OCI-LY7 (cell line): ENCODE results near the gene NMT1. TPM values are rescaled to one million over a fixed set of nuclear protein-coding genes. Genes with fewer than 3 reads are reported as not detected.

Experiments
- BruUV-seq: library from RNA; stranded (reverse); fragments of 400-500 nt; replicated peaks from 2 replicates; lab custom pipeline; 2021; lab: Mats Ljungman, UMichigan
- CTCF ChIA-PET: fragments of 300-600 bp; sonication (Branson Sonifier 250); formaldehyde crosslinking; loops from one replicate; lab custom pipeline; 2022; ENCODE audit warnings: antibody characterized with exemption; ENCODE audit not compliant: unreplicated experiment; lab: Charles Lee
- POLR2A ChIA-PET: fragments of 300-600 bp; sonication (Branson Sonifier 250); formaldehyde crosslinking; loops from one replicate; lab custom pipeline; 2022; ENCODE audit warnings: antibody characterized with exemption; lab: Charles Lee
- DNase-seq: peaks from one replicate; pipeline ENCODE4 v3.0.0-alpha.2; 2015; ENCODE audit warnings: low spot score
- H2AFZ ChIP-seq: fragments of 200-600 bp; sonication (generic), shearing (Covaris generic); 2 replicates; pipeline ENCODE4 v1.6.1; 2014; ENCODE audit warnings: mild to moderate bottlenecking, antibody characterized with exemption, low read length, moderate library complexity
- H3K27ac ChIP-seq: fragments of 200-600 bp; sonication (generic); 2 replicates; pipeline ENCODE4 v1.5.1; 2014; ENCODE audit warnings: mixed run types, low read depth, mild to moderate bottlenecking, moderate library complexity, low read length, inconsistent platforms; ENCODE audit not compliant: poor library complexity, severe bottlenecking
- H3K36me3 ChIP-seq: fragments of 200-600 bp; sonication (generic); 2 replicates; pipeline ENCODE4 v1.6.1; 2014; ENCODE audit warnings: mild to moderate bottlenecking, antibody characterized with exemption, low read length, moderate library complexity, mixed read lengths; ENCODE audit not compliant: insufficient read depth
- H3K4me1 ChIP-seq: fragments of 200-600 bp; sonication (generic); 2 replicates; pipeline ENCODE4 v1.5.1; 2014; ENCODE audit warnings: mild to moderate bottlenecking, low read length; ENCODE audit not compliant: insufficient read depth, poor library complexity, severe bottlenecking
- H3K4me2 ChIP-seq: fragments of 200-600 bp; sonication (generic); 2 replicates; pipeline ENCODE4 v1.6.1; 2014; ENCODE audit warnings: mild to moderate bottlenecking, low read length
- H3K4me3 ChIP-seq: fragments of 200-600 bp; sonication (generic); 2 replicates; pipeline ENCODE4 v1.5.1; 2014; ENCODE audit warnings: mild to moderate bottlenecking, low read depth, low read length; ENCODE audit not compliant: poor library complexity, severe bottlenecking
- H3K79me2 ChIP-seq: fragments of 200-600 bp; sonication (generic); 2 replicates; pipeline ENCODE4 v1.6.1; 2016; ENCODE audit warnings: low read depth, mild to moderate bottlenecking, low read length, moderate library complexity, mixed read lengths; ENCODE audit not compliant: insufficient read depth
- H3K9me2 ChIP-seq: fragments of 200-600 bp; sonication (generic); 2 replicates; pipeline ENCODE4 v1.6.1; 2016; ENCODE audit warnings: mild to moderate bottlenecking, low read length, mixed read lengths; ENCODE audit not compliant: insufficient read depth
- H3K9me3 ChIP-seq: fragments of 200-600 bp; sonication (generic); 2 replicates; pipeline ENCODE4 v1.6.1; 2014; ENCODE audit warnings: mild to moderate bottlenecking, mixed run types, low read length, mixed read lengths
- H4K20me1 ChIP-seq: fragments of 200-600 bp; sonication (generic); 2 replicates; pipeline ENCODE4 v1.6.1; 2014; ENCODE audit warnings: mild to moderate bottlenecking, antibody characterized with exemption, low read length, moderate library complexity, mixed read lengths; ENCODE audit not compliant: insufficient read depth
- EZH2phosphoT487 ChIP-seq: fragments of 200-600 bp; sonication (generic); IDR thresholded peaks from 2 replicates; pipeline ENCODE4 v1.6.1; 2018; ENCODE audit warnings: low read depth, borderline replicate concordance, mild to moderate bottlenecking, mixed run types, antibody characterized with exemption, low read length, moderate library complexity, mixed read lengths
- intact Hi-C: fragments of 100-400 bp; cut with micrococcal nuclease; formaldehyde crosslinking; loops from one replicate; pipeline ENCODE4 v1.10.0; 2022; ENCODE audit not compliant: unreplicated experiment
- total RNA-seq, 2 experiments: library from RNA; depleted of rRNA in 1 of 2; stranded (reverse); fragments of >200 nt in 1 of 2; shearing (Covaris generic) in 1 of 2; gene quantifications; 2 replicates each; pipeline ENCODE4 v1.2.3, GENCODE V29; 2014 to 2022
- TF ChIP-seq, protein P1 (sequence below): fragments of 200-600 bp; sonication (generic); conservative IDR thresholded peaks from 2 replicates; pipeline ENCODE4 v1.5.1; 2014; ENCODE audit warnings: mild to moderate bottlenecking, antibody characterized with exemption, low read length, moderate library complexity, mixed read lengths

NMT1 gene
- total RNA-seq, 2 experiments from 2014 or later = 82.3 to 134 TPM

DNA sequence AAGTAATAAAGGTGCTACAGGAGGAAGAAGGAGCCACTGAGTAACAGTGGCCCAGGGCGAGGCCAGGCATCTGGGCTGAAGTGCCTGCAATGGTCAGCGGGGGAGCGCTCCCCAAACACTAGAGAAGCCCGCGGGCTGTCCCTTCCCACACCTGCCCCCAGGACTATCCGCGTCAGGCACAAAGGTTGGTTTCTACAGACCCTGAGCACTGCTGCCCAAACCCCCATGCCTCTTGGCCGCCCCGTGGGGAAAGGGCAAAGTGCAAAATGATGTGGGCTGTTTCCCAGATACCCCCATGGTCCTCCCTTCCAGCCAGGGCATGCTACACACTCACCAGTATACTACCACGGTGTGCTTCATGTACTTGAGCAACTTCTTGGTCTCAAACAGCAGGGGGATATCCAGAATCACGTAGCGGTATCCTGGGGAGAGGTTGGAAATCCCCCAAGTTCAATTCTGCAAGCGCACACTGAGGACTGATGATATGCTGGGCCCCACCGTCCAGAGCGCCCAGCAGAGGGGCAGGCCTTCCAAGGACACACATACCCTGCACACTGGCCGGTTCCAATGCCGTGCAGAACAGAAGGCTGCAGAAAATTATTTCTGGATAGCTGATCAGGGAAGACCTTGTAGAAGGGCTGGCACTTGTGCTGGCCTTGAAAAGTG is 31.2 kb upstream of the NMT1 start:
- no peak overlapping the region for H3K27ac ChIP-seq
- H3K9me2 ChIP-seq = no peaks in the 10 kb centered on the region
- POLR2A ChIA-PET = no interaction called here
- no peaks in the 10 kb centered on the region for H4K20me1 ChIP-seq
- H3K4me2 ChIP-seq = no peak overlapping the region
- H3K4me3 ChIP-seq = no peak overlapping the region
- no peaks in the 10 kb centered on the region for H3K4me1 ChIP-seq
- TF ChIP-seq, protein P1, sequence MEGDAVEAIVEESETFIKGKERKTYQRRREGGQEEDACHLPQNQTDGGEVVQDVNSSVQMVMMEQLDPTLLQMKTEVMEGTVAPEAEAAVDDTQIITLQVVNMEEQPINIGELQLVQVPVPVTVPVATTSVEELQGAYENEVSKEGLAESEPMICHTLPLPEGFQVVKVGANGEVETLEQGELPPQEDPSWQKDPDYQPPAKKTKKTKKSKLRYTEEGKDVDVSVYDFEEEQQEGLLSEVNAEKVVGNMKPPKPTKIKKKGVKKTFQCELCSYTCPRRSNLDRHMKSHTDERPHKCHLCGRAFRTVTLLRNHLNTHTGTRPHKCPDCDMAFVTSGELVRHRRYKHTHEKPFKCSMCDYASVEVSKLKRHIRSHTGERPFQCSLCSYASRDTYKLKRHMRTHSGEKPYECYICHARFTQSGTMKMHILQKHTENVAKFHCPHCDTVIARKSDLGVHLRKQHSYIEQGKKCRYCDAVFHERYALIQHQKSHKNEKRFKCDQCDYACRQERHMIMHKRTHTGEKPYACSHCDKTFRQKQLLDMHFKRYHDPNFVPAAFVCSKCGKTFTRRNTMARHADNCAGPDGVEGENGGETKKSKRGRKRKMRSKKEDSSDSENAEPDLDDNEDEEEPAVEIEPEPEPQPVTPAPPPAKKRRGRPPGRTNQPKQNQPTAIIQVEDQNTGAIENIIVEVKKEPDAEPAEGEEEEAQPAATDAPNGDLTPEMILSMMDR = no peak
- no peak for DNase-seq
- H3K36me3 ChIP-seq = peaks cover 63% of the 10 kb centered on the region
- BruUV-seq = no TSS peak
- H2AFZ ChIP-seq = no peak overlapping the region
- no peaks in the 10 kb centered on the region for H3K79me2 ChIP-seq
- H3K9me3 ChIP-seq = no peaks in the 10 kb centered on the region
- CTCF ChIA-PET = no interaction called here
- intact Hi-C loops = no loop called here

DNA sequence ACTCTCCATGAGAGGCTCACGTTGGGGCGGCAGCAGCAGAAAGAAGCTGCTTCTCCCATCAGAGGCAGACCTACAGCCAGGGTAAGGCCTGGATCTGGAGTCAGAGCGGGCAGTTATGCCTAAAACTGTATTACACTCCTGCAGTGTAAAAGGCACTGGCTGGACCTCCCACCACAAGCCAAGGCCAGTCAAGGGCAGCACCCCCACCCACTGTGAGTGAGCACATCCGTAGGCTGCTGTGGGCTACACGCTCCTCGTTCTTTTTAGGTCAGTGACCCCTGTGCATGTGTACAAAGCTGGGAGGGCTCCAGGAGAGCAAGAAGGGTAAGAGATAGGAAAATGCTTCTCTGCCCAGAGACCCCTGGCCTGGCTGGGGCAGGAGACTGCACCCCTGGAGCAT is 30.4 kb upstream of the NMT1 start:
- ChIA-PET CTCF (no interaction called here), POLR2A (no interaction called here)
- Histone ChIP-seq H3K79me2 (no peaks in the 10 kb centered on the region), H3K27ac (no peak overlapping the region), H3K9me2 (no peaks in the 10 kb centered on the region), H2AFZ (no peak overlapping the region), H3K4me2 (no peak overlapping the region), H4K20me1 (no peaks in the 10 kb centered on the region), H3K4me1 (no peaks in the 10 kb centered on the region), H3K4me3 (no peak overlapping the region), H3K36me3 (peaks cover 66% of the 10 kb centered on the region), H3K9me3 (no peaks in the 10 kb centered on the region)
- intact Hi-C loops = no loop called here
- no TSS peak for BruUV-seq
- TF ChIP-seq EZH2phosphoT487 = no peak
- TF ChIP-seq, protein P1 = no peak
- DNase-seq = no peak
